Vagina (tissue), 2 donors: ENCODE results near the gene HIVEP1. TPM values are rescaled to one million over a fixed set of nuclear protein-coding genes. Genes with fewer than 3 reads are reported as not detected.

Experiments
- DNase-seq, 2 donors: peaks; one replicate each; pipeline ENCODE4 v3.0.0-alpha.2; 2017; ENCODE audit errors: extremely low spot score in 2 of 2
- H3K27ac ChIP-seq: fragments of 200-600 bp; sonication (generic); one replicate; pipeline ENCODE4 v1.5.1; 2019
- H3K27me3 ChIP-seq: fragments of 200-600 bp; sonication (generic); one replicate; pipeline ENCODE4 v1.5.1; 2019
- H3K36me3 ChIP-seq, 2 donors: fragments of 200-600 bp; sonication (generic); one replicate each; pipeline ENCODE4 v1.5.1; 2017 to 2019
- H3K4me1 ChIP-seq: fragments of 200-600 bp; sonication (generic); one replicate; pipeline ENCODE4 v1.5.1; 2019
- H3K4me3 ChIP-seq, 2 donors: fragments of 200-600 bp; sonication (generic); 1 replicate in 1 of 2; 2 replicates in 1 of 2; pipeline ENCODE4 v1.5.1; 2016 to 2019
- H3K9me3 ChIP-seq: fragments of 200-600 bp; sonication (generic); one replicate; pipeline ENCODE4 v1.5.1; 2019
- POLR2A ChIP-seq, 2 donors: fragments of 450-650 bp; IDR thresholded peaks; one replicate each; pipeline ENCODE4 v1.6.1; 2017; ENCODE audit warnings: antibody characterized with exemption in 2 of 2, mild to moderate bottlenecking in 2 of 2, moderate library complexity in 2 of 2
- POLR2AphosphoS5 ChIP-seq, 2 donors: sonication (generic); formaldehyde crosslinking; IDR thresholded peaks; one replicate each; pipeline ENCODE4 v1.9.0; 2017; ENCODE audit warnings: antibody characterized with exemption in 2 of 2, mild to moderate bottlenecking in 2 of 2, low read depth in 1 of 2; ENCODE audit not compliant: insufficient read depth in 1 of 2
- intact Hi-C: fragments of 100-400 bp; cut with DNase I; formaldehyde crosslinking; loops from one replicate; pipeline ENCODE4 v1.15.1; 2023
- total RNA-seq: library from RNA; depleted of rRNA; stranded (reverse); fragments of >200 nt; gene quantifications from one replicate; pipeline ENCODE4 v1.2.3, GENCODE V29; 2016
- TF ChIP-seq, protein P1 (sequence below), 3 experiments: fragments of 450-650 bp in 2 of 3; fragments of 200-600 bp in 1 of 3; sonication (generic) in 1 of 3; IDR thresholded peaks; one replicate each; pipeline ENCODE4 v1.5.1; 2017 to 2019; ENCODE audit warnings: antibody characterized with exemption in 3 of 3, mild to moderate bottlenecking in 2 of 3, moderate library complexity in 2 of 3

Gene HIVEP1
- total RNA-seq, 1 donor from 2014 or later: 36.1 TPM

DNA sequence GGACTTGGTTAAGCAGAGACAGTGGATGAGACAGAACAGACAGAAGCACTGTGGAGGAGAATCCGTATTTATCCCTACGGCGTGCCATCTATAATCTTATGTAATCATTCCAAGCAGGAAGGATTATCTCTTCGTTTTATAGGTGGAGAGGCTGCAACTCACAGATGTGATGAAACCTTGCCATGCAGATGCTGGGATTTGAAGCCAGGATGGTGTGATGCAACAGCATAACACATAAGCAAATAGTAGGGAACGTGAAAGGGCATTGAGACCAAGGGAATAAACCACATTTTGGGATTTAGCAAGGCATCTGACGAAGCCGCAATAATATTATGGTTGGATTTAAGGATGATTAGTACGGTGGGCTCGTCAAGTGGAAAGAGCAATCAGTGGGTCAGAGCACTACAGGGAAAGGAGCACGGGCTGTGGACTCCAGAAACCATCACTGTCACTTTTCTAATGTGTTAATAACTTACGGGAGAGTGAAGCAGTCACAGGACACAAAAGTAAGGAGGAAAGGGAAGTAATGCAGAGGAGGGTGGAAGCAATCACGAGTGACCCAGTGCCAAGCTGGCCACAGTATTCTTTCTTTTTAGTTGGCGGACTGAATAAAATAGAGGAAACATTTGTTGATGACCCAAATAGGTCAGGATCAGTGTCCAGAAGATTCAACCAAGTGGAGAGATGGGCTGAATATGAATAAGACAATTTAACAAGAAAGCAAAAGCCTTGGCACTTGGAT, 158.4 kb downstream of the HIVEP1 start:
- H3K4me1 ChIP-seq: no peaks in the 10 kb centered on the region
- intact Hi-C loops: no loop called here
- no peaks in the 10 kb centered on the region for H3K9me3 ChIP-seq
- H3K27me3 ChIP-seq: no peaks in the 10 kb centered on the region
- H3K27ac ChIP-seq: no peak overlapping the region
- no peak overlapping the region for H3K4me3 ChIP-seq
- DNase-seq: no peak
- H3K36me3 ChIP-seq: no peaks in the 10 kb centered on the region
- TF ChIP-seq POLR2AphosphoS5 (IDR thresholded peaks at IDR 0.05; ENCODE audit: insufficient read depth in 1 of 2, low read depth in 1 of 2) (no peak), POLR2A (IDR thresholded peaks at IDR 0.05) (no peak)
- TF ChIP-seq, protein P1, sequence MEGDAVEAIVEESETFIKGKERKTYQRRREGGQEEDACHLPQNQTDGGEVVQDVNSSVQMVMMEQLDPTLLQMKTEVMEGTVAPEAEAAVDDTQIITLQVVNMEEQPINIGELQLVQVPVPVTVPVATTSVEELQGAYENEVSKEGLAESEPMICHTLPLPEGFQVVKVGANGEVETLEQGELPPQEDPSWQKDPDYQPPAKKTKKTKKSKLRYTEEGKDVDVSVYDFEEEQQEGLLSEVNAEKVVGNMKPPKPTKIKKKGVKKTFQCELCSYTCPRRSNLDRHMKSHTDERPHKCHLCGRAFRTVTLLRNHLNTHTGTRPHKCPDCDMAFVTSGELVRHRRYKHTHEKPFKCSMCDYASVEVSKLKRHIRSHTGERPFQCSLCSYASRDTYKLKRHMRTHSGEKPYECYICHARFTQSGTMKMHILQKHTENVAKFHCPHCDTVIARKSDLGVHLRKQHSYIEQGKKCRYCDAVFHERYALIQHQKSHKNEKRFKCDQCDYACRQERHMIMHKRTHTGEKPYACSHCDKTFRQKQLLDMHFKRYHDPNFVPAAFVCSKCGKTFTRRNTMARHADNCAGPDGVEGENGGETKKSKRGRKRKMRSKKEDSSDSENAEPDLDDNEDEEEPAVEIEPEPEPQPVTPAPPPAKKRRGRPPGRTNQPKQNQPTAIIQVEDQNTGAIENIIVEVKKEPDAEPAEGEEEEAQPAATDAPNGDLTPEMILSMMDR (IDR thresholded peaks at IDR 0.05): no peak

DNA sequence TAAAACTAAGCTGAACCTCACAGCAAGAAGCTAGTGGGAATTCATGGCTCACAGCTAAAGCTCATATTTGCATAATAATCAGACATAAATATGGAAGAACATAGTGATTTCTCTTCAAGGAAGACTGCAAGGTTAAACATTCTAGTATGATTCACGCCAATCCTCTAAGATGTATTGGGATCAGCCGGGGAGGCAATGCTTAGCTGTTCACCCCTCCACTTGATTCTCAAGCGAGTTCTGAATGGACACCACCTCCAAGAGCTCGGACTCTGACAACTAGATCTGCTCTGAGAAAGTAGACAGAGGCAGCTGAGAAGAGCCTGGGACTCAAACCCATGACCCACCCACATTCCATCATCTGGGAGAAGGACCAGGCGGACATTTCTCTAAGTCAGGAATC, 159.6 kb downstream of the HIVEP1 start:
- H3K36me3 ChIP-seq: no peaks in the 10 kb centered on the region
- H3K9me3 ChIP-seq: no peaks in the 10 kb centered on the region
- no peak overlapping the region for H3K27ac ChIP-seq
- intact Hi-C loops: no loop called here
- H3K4me3 ChIP-seq: no peak overlapping the region
- no peak for DNase-seq
- no peaks in the 10 kb centered on the region for H3K4me1 ChIP-seq
- TF ChIP-seq, protein P1 (IDR thresholded peaks at IDR 0.05): no peak
- H3K27me3 ChIP-seq: no peaks in the 10 kb centered on the region

DNA sequence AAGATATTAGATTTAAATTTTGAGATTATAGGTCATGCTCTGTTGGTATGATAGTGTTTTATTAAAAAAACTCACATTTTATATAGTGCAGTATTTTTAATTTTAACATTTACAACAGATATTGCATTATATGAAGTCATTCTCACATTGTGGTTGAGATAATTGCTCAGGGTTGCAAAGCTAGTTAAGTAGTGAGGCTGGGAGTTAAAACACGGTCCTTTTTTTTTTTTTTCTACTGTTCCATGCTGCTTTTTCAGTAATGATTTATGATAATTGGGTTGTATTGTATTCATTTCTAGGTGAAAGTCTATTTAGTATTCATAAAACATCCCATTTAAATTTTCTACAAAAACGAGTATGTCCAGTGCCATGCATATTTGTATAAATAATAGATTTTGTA, 160.5 kb downstream of the HIVEP1 start:
- intact Hi-C loops: no loop called here
- no peak for DNase-seq
- no peaks in the 10 kb centered on the region for H3K27me3 ChIP-seq
- no peak overlapping the region for H3K4me3 ChIP-seq
- TF ChIP-seq, protein P1 (IDR thresholded peaks at IDR 0.05): no peak
- TF ChIP-seq POLR2AphosphoS5 (IDR thresholded peaks at IDR 0.05; ENCODE audit: insufficient read depth in 1 of 2, low read depth in 1 of 2) (no peak), POLR2A (IDR thresholded peaks at IDR 0.05) (no peak)
- H3K27ac ChIP-seq: no peak overlapping the region
- H3K4me1 ChIP-seq: no peaks in the 10 kb centered on the region
- H3K36me3 ChIP-seq: no peaks in the 10 kb centered on the region
- H3K9me3 ChIP-seq: no peaks in the 10 kb centered on the region

GRCh38 chr6:12173181-12173580, 161.1 kb downstream of the HIVEP1 start:
- TF ChIP-seq POLR2AphosphoS5 (IDR thresholded peaks at IDR 0.05; ENCODE audit: insufficient read depth in 1 of 2, low read depth in 1 of 2) (no peak), POLR2A (IDR thresholded peaks at IDR 0.05) (no peak)
- TF ChIP-seq, protein P1 (IDR thresholded peaks at IDR 0.05): no peak
- no peaks in the 10 kb centered on the region for H3K9me3 ChIP-seq
- H3K27me3 ChIP-seq: no peaks in the 10 kb centered on the region
- intact Hi-C loops: no loop called here
- no peaks in the 10 kb centered on the region for H3K4me1 ChIP-seq
- no peak overlapping the region for H3K27ac ChIP-seq
- no peak overlapping the region for H3K4me3 ChIP-seq
- DNase-seq: no peak
- no peaks in the 10 kb centered on the region for H3K36me3 ChIP-seq

DNA sequence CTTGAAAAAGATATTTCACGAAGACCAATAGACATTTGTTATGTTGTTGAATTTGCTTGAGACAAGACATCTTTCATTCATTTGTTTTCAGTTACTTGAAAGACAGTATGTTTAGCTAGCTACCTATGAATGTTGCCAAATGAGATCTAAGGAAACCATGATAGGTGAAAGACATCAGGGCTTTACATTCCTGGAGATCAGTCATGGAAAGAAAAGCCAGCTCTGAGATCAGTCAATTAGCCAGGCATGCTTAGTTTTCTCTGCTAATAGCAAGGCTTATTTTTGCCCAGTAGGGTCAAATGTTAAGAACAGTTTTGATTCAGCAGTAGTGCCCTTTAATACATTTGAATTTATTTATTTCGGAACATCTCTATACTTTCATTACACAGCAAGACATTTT, 161.5 kb downstream of the HIVEP1 start:
- Histone ChIP-seq H3K36me3 (no peaks in the 10 kb centered on the region), H3K27me3 (no peaks in the 10 kb centered on the region), H3K27ac (no peak overlapping the region), H3K4me1 (no peaks in the 10 kb centered on the region), H3K9me3 (no peaks in the 10 kb centered on the region), H3K4me3 (no peak overlapping the region)
- intact Hi-C loops: no loop called here
- no peak for DNase-seq
- TF ChIP-seq POLR2A (IDR thresholded peaks at IDR 0.05): no peak
- TF ChIP-seq, protein P1 (IDR thresholded peaks at IDR 0.05): no peak
- no peak for TF ChIP-seq POLR2AphosphoS5 (IDR thresholded peaks at IDR 0.05; ENCODE audit: insufficient read depth in 1 of 2, low read depth in 1 of 2)
